Transverse colon (tissue), 4 donors: Measurements from ENCODE around the gene TTYH2. TPM values are rescaled to one million over a fixed set of nuclear protein-coding genes. Genes with fewer than 3 reads are reported as not detected.
"Not testable (repeated sequence)": the region's sequence is repeated elsewhere in the genome, so short reads cannot be mapped to it uniquely, and the experiment has no call there.

Experiments used
- DNase-seq: peaks from one replicate; pipeline ENCODE4 v3.0.0-alpha.2; 2019
- H3K27ac ChIP-seq, 4 donors: fragments of 200-600 bp; sonication (generic); 2 replicates each; pipeline ENCODE4 v1.5.1; 2016 to 2018; ENCODE audit warnings: inconsistent platforms in 4 of 4
- H3K27me3 ChIP-seq: fragments of 200-600 bp; sonication (generic); 2 replicates; pipeline ENCODE4 v1.5.1; 2017; ENCODE audit warnings: inconsistent platforms
- H3K36me3 ChIP-seq, 4 donors: fragments of 200-600 bp; sonication (generic); 2 replicates each; pipeline ENCODE4 v1.5.1; 2017 to 2019; ENCODE audit warnings: inconsistent platforms in 4 of 4
- H3K4me1 ChIP-seq, 4 donors: fragments of 200-600 bp; sonication (generic); 2 replicates each; pipeline ENCODE4 v1.5.1; 2017 to 2020; ENCODE audit warnings: inconsistent platforms in 4 of 4
- H3K4me3 ChIP-seq, 4 donors: fragments of 200-600 bp; sonication (generic); 1 replicate in 1 of 4; 2 replicates in 3 of 4; pipeline versions ENCODE4 v1.5.1 to v1.6.1; 2017 to 2019; ENCODE audit warnings: inconsistent platforms in 4 of 4
- H3K9me3 ChIP-seq, 2 donors: fragments of 200-600 bp; sonication (generic); 2 replicates each; pipeline ENCODE4 v1.5.1; 2017 to 2019; ENCODE audit warnings: inconsistent platforms in 2 of 2
- EP300 ChIP-seq: sonication (generic); formaldehyde crosslinking; IDR thresholded peaks from one replicate; pipeline ENCODE4 v1.6.1; 2017; ENCODE audit warnings: antibody characterized with exemption, low read depth
- POLR2A ChIP-seq: fragments of 450-650 bp; IDR thresholded peaks from one replicate; pipeline ENCODE4 v1.6.1; 2016; ENCODE audit warnings: antibody characterized with exemption, mild to moderate bottlenecking, moderate library complexity
- POLR2AphosphoS5 ChIP-seq, 3 donors: sonication (generic); formaldehyde crosslinking; IDR thresholded peaks; one replicate each; pipeline ENCODE4 v1.6.1; 2016; ENCODE audit warnings: antibody characterized with exemption in 3 of 3
- WGBS, 2 donors: methylation state at CpG; one replicate each; pipeline ENCODE4 v1.1.5; 2018; ENCODE audit warnings: low coverage in 1 of 2; 5-methylcytosine and 5-hydroxymethylcytosine counted together
- in situ Hi-C, 4 donors: fragments of 200-750 bp; cut with MboI; loops; one replicate each; pipeline versions ENCODE4 v1.15.0 to v1.15.1; 2017; ENCODE audit warnings: low sequenced_read_pairs in 3 of 4, low pct_ligation_motif_present in 1 of 4, low pct_unique_long_range_greater_than_20kb in 1 of 4
- intact Hi-C: fragments of 100-400 bp; cut with DNase I; formaldehyde crosslinking; loops from one replicate; pipeline ENCODE4 v1.15.1; 2023; ENCODE audit warnings: low total_unique reads
- total RNA-seq, 4 donors: library from RNA; depleted of rRNA; stranded (reverse); fragments of >200 nt; gene quantifications; one replicate each; pipeline ENCODE4 v1.1.0, GENCODE V29; 2016
- TF ChIP-seq, protein P1 (sequence below), 5 experiments: fragments of 200-600 bp in 3 of 5; fragments of 450-650 bp in 2 of 5; sonication (generic) in 3 of 5; IDR thresholded peaks; 1 replicate in 2 of 5; 2 replicates in 3 of 5; pipeline ENCODE4 v1.5.1; 2016 to 2017; ENCODE audit warnings: antibody characterized with exemption in 5 of 5, inconsistent platforms in 3 of 5, mild to moderate bottlenecking in 2 of 5, moderate library complexity in 1 of 5

TTYH2 gene
- total RNA-seq, 4 donors from 2014 or later: 0.37 to 5.2 (median 2.3) TPM

DNA sequence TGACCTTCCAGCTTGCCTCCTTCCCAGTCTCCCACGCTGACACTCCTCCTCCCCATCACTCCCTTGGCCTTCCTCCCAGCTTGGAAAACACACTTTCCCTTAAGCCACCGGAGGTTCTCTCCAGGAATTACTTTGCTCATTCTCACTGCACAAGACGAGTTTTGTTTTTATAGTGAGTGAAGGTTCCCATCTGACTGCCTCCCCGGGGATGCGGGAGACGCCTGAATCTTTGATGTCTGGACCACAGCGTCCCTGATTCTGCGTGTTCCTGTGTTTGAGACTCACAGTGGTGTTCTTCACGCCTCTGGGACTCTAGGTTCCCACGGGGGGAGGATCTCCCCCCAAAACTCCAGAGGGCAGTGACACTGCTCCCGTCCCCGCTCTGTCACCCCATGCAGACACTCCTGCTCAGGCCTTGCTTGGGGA is 62.7 kb downstream of the TTYH2 start:
- in situ Hi-C loops: no loop called here
- Histone ChIP-seq H3K27me3 (peaks cover 17% of the 10 kb centered on the region), H3K27ac (peak overlapping the region; percentile 3 to 57 (median 36))

DNA sequence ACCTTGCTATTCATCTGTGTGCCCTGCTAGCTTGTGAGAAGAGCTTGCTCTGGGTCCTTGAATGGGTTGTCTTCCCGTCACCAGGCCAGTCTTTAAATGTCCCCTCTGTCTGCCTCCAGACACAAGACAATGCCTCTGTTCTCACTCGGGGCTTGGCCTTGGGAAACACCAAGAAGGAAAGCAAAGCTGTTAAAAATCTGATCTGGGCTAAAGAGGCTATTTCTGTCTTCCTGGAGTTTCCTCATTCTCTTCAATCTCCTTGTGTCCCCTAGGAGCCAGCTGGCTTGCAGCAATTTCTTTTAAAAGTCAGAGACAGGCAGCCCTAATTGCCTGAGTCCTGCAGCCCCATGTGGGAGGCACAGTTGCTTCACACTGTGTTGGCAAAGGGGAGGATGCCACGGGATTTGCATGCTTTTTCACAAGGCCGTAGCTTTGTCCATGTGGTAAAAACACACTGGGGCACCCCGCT is 63.2 kb downstream of the TTYH2 start:
- intact Hi-C loops: no loop called here
- Histone ChIP-seq H3K4me3 (no peak overlapping the region), H3K9me3 (no peaks in the 10 kb centered on the region), H3K36me3 (no peaks in the 10 kb centered on the region), H3K27me3 (peaks cover 17% of the 10 kb centered on the region), H3K27ac (peak overlapping the region; percentile 3 to 57 (median 36)), H3K4me1 (peaks cover 0 to 15% (median 10%) of the 10 kb centered on the region in 4 donors)
- in situ Hi-C loops: no loop called here
- no peak for TF ChIP-seq POLR2A
- TF ChIP-seq POLR2AphosphoS5 (IDR thresholded peaks at IDR 0.05): no peak
- TF ChIP-seq EP300: no peak
- TF ChIP-seq, protein P1, sequence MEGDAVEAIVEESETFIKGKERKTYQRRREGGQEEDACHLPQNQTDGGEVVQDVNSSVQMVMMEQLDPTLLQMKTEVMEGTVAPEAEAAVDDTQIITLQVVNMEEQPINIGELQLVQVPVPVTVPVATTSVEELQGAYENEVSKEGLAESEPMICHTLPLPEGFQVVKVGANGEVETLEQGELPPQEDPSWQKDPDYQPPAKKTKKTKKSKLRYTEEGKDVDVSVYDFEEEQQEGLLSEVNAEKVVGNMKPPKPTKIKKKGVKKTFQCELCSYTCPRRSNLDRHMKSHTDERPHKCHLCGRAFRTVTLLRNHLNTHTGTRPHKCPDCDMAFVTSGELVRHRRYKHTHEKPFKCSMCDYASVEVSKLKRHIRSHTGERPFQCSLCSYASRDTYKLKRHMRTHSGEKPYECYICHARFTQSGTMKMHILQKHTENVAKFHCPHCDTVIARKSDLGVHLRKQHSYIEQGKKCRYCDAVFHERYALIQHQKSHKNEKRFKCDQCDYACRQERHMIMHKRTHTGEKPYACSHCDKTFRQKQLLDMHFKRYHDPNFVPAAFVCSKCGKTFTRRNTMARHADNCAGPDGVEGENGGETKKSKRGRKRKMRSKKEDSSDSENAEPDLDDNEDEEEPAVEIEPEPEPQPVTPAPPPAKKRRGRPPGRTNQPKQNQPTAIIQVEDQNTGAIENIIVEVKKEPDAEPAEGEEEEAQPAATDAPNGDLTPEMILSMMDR (IDR thresholded peaks at IDR 0.05): no peak
- 40 to 64% methylated on average over 1 to 5 of the region's 5 CpGs for WGBS, 2 donors
- no peak for DNase-seq

More for the DNA sequence above, 62.7 kb downstream of the TTYH2 start:
- intact Hi-C loops: no loop called here
- no peak for DNase-seq
- 75% methylated on average over 12 of the region's 12 CpGs; no CpG with 5 or more reads in 1 of the 2 donors for WGBS, 2 donors
- H3K4me1 ChIP-seq: peaks cover 0 to 15% (median 10%) of the 10 kb centered on the region in 4 donors
- H3K9me3 ChIP-seq: no peaks in the 10 kb centered on the region
- H3K36me3 ChIP-seq: no peaks in the 10 kb centered on the region
- TF ChIP-seq POLR2A (no peak), EP300 (no peak), POLR2AphosphoS5 (IDR thresholded peaks at IDR 0.05) (no peak)
- TF ChIP-seq, protein P1 (IDR thresholded peaks at IDR 0.05): no peak
- H3K4me3 ChIP-seq: no peak overlapping the region

DNA sequence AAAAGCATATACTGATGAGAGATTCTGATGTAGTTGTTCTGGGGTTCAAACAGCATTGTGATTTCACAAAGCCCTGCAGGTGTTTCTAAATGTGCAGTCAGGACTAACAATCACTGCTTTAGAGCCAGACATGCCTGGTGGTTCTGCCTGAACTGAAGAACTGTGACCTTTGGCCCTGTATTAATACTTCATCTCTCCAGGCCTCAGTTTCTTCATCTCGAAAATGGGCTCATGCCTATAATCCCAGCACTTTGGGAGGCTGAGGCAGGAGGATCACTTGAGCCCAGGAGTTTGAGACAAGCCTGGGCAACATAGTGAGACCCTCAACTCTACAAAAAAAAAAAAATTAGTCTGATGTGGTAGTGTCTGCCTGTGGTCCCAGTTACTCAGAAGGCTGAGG is 64.6 kb downstream of the TTYH2 start:
- Histone ChIP-seq H3K36me3 (no peaks in the 10 kb centered on the region), H3K27me3 (peaks cover 17% of the 10 kb centered on the region), H3K27ac (no peak overlapping the region), H3K9me3 (no peaks in the 10 kb centered on the region), H3K4me3 (no peak overlapping the region), H3K4me1 (peaks cover 0 to 15% (median 10%) of the 10 kb centered on the region in 4 donors)
- DNase-seq: no peak
- in situ Hi-C loops: no loop called here
- TF ChIP-seq EP300 (no peak), POLR2A (no peak)
- TF ChIP-seq, protein P1 (IDR thresholded peaks at IDR 0.05): no peak
- intact Hi-C loops: no loop called here
- WGBS, 2 donors: 85% methylated on average over 1 of the region's 1 CpG; no CpG with 5 or more reads in 1 of the 2 donors

DNA sequence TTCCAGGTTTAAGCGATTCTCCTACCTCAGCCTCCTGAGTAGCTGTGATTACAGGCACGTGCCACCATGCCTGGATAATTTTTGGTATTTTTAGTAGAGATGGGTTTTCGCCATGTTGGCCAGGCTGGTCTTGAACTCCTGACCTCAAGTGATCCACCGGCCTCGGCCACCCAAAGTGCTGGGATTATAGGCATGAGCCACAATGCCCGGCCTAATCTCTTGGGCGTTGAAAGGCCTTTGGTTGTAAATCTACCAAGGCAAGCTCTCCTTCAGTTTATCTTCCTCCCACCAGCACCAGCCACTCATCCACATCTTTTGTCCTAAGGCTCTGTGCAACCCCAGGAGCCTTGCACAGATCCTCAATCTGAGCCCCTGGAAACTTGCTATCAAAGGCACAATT is 66.2 kb downstream of the TTYH2 start:
- H3K36me3 ChIP-seq, DNase-seq, H3K27ac ChIP-seq, in situ Hi-C loops, H3K4me3 ChIP-seq, H3K9me3 ChIP-seq, intact Hi-C loops, H3K4me1 ChIP-seq: not testable (repeated sequence)
- peaks cover 13% of the 10 kb centered on the region for H3K27me3 ChIP-seq
- 83 to 84% methylated on average over 1 to 7 of the region's 7 CpGs for WGBS, 2 donors

DNA sequence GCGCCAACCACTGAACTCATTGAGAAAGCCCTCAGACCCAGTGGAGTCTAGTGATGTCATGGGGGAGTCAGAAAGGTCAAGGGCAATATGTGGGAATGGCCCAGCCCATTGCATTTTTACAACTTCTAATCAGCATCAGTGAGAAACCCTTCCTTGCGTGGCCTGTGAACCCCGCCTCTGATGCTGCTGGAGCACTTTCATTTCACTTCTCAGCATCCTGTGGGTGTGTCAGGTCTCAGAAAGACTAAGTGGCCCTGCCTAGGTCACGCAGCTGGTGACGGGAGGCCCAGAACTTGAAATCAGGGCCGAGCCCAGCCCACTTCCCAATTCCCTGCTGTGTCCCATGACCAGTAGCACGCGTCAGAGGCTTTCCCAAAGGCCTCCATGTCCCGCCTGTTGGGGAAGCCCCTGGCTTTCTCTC is 66.7 kb downstream of the TTYH2 start:
- H3K4me3 ChIP-seq: no peak overlapping the region
- no peak overlapping the region for H3K27ac ChIP-seq
- WGBS, 2 donors: 62% methylated on average over 9 of the region's 9 CpGs; no CpG with 5 or more reads in 1 of the 2 donors
- peaks cover 9% of the 10 kb centered on the region for H3K27me3 ChIP-seq
- DNase-seq: peak; percentile 19
- TF ChIP-seq POLR2AphosphoS5 (IDR thresholded peaks at IDR 0.05): no peak
- TF ChIP-seq, protein P1 (IDR thresholded peaks at IDR 0.05): no peak
- no peak for TF ChIP-seq POLR2A
- TF ChIP-seq EP300: no peak
- in situ Hi-C loops: no loop called here
- H3K9me3 ChIP-seq: no peaks in the 10 kb centered on the region
- intact Hi-C loops: no loop called here
- no peaks in the 10 kb centered on the region for H3K36me3 ChIP-seq
- no peaks in the 10 kb centered on the region for H3K4me1 ChIP-seq
